Endometrium (tissue), 2 donors: Measurements from ENCODE around the gene DOK1.
"Not testable (repeated sequence)": the region's sequence is repeated elsewhere in the genome, so short reads cannot be mapped to it uniquely, and the experiment has no call there.

Experiments used
- FAIRE-seq: peaks from 2 replicates; lab custom pipeline; 2012; peaks lifted over from hg19 to GRCh38; lab: Jason Lieb, UNC
- donor health status: control.
- donor health status: control.

Gene DOK1

DNA sequence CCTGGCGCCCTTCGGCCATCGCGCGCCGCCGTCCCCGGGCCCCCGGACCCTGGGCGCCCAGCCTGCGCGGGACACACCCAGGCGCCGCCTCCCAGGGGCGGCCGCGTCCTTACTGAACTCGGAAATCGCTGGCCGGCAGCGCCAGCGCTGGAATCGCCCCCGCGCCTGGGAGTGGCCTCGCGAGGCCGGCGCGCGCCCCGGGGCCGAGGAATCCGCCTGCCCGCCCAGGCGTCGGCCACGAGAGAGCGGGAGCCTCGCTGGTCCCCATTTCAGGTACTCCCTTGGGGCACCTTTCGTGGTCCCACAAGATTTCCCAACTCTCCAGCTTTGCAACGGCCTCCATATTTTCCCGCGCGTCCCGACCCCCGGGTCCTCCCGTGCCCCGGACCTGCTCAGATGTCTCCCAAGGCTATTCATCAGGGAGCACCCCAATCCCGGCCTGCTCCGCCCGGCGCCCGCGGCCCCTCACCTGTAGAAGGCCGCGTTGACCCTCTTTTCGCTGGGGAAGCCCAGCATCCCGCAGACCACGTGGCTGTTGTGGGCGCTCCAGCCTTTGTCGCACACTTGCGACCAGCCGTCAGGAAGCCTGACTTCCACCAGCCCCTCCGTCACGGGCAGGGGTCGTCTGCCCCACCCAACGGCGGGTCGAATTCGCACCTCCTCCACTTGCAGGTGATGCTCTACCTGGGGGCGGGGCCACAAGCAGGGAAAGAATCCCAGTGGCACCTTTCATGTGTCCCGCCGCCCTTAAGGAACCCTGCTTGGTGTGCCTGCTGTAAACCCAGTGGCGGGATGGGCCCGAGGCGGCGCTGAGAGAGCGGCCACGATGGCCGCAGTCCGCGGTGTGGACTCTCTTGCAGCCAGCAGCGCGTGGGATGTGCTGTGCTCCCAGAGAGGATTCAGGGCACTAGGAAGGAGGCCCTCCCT lies 5.4 kb upstream of the DOK1 start:
- FAIRE-seq, result no peak

DNA sequence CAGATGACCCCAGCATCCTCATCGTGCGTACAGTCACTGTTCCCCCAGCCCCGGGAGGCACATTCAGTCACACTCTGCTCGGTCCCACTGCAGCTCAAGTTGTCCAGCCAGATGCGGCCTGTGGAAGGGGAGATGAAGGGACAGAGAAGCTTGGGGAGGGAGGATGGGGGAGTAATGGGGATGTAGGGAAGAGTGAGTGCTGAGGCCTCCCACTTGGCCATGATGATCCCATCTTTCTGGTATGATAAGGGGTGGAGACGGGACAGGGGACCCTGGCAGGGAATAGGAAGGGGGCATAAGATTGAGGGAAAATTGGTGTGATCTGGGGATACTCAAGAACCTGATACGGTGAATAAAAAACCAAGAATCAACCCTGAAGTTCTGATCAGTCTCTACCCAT lies 4.3 kb upstream of the DOK1 start:
- FAIRE-seq, result no peak

GRCh38 chr2:74551530-74551929 lies 3.0 kb upstream of the DOK1 start:
- no peak for FAIRE-seq

GRCh38 chr2:74551942-74552913 lies 2.3 kb upstream of the DOK1 start:
- FAIRE-seq, result no peak

GRCh38 chr2:74552914-74553811 lies 1.4 kb upstream of the DOK1 start:
- no peak for FAIRE-seq

- no peak for FAIRE-seq
Measured at GRCh38 chr2:74554820-74555531, 456 bp downstream of the DOK1 start.

DNA sequence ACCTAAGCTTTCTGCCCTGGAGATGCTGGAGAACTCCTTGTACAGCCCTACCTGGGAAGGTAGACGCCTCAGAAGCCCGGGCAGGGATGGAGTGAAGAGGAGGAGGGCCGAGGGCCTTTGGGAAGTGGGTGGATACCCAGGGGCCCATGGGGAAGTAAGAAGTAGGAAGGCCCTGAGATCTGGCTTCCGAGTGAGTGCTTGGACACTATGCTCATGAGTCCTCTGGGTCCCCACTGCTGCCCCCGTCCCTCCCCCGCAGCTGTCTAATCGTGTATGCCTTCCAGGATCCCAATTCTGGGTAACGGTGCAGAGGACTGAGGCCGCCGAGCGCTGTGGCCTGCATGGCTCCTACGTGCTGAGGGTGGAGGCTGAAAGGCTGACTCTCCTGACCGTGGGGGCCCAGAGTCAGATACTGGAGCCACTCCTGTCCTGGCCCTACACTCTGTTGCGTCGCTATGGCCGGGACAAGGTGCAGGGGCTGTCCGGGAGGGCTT lies 1.1 kb downstream of the DOK1 start:
- no peak for FAIRE-seq

GRCh38 chr2:74556159-74556558 lies 1.6 kb downstream of the DOK1 start:
- no peak for FAIRE-seq

GRCh38 chr2:74556831-74557370 lies 2.4 kb downstream of the DOK1 start:
- FAIRE-seq, result no peak

- no peak for FAIRE-seq
Measured at GRCh38 chr2:74558284-74559230, 4.0 kb downstream of the DOK1 start.

DNA sequence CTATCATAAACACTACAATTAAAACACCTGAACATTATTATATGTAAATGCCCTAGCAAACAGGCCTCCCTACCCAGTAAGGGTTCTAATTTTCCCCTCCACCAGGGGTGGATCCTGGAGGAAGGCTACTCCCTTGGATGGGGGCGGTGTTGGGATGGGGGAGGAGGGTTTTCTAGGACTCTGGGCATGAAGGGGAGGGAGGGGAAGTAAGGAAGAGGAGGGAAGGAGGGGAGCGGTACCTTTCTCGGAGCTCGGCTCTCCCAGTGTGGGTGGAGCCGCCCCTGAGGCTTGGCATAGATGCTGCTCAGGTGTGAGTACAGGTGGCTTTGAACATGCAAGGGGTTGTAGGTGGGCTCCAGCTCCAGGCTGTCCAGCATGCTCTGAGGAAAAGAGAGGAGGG lies 5.4 kb downstream of the DOK1 start:
- FAIRE-seq, result no peak

GRCh38 chr2:74560591-74560990 lies 6.1 kb downstream of the DOK1 start:
- no peak for FAIRE-seq

DNA sequence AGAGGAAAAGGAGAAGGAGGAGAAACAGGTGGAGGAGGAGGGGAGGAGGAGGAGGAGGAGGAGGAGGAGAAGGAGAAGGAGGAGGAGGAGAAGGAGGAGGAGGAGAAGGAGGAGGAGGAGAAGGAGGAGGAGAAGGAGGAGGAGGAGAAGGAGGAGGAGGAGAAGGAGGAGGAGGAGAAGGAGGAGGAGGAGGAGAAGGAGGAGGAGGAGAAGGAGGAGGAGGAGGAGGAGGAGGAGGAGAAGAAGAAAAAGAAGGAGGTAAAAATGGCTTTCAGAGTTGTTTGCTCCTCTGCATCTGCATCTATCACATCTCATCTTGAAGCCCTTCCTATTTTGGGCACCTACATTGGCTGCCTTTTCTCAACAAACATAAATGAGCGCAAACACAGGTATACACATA lies 6.5 kb downstream of the DOK1 start:
- FAIRE-seq, result not testable (repeated sequence)

DNA sequence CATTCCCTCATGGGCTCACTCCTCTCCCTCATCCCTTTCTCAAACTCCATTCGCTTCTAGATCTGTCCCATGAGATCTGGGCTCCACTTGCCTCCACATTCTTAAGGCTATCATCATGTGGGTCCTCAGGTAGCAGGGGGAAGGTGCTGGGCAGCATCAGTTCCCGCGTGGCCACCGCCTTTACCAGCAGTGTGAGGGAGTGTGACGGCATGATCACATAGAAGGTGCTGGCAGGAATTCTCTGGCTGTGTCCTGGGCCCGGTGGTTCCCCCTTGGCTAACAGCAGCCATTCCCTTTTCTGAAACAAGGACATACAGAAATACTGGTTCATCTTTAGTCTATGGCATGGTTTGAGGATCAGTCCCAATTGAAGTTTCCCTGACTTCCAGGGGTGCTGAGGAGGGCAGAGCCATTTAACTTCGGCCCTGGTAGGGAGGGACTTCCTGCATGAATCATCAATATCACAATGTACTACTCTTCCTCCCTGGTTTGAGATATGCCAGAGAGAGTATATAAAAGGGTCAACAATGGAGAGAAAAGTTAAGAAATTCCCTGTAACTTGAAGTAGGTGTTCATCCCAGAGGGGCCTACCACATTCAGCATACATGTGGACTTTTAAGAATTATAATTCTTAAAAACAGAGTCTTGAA lies 7.7 kb downstream of the DOK1 start:
- no peak for FAIRE-seq

- no peak for FAIRE-seq
Measured at GRCh38 chr2:74564222-74564621, 9.7 kb downstream of the DOK1 start.

GRCh38 chr2:74566076-74566753 lies 11.7 kb downstream of the DOK1 start:
- FAIRE-seq, result no peak

DNA sequence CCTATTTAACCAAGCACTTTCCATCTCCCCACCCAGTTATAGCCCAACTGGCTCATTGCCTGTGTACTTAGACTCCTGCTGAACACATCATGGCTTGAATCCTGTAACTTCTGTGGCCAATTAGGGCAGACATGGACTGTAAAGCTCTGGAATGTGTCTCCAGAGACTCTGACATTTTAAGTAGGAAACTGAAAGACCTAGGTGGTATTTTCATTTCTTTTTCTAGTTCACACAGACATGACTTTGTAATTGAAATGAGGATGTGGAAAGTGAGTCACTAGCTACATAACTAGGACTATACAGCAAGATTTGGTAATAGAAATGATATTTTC lies 12.2 kb downstream of the DOK1 start:
- FAIRE-seq, result no peak

- no peak for FAIRE-seq
Measured at GRCh38 chr2:74567881-74568280, 13.4 kb downstream of the DOK1 start.

DNA sequence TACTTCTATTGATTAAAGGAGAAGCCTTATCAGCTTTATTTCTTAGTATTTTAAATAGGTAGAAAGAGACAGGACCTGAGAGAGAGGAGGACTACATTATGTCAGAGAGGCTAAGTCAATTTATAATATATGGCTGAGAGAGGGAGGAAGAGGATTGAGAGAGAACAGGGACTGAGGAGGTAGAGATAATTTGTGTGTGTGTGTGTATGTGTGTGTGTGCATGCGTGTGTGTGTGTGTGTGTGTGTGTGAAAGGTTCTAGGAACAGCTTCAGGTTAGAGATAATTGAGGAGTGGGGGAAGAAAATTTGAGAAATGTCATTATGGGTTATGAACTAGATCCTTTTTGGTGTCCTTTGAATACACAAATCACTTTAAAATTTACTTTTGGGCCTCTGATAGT lies 15.2 kb downstream of the DOK1 start:
- FAIRE-seq, result no peak
